Adrenal gland (tissue), 5 donors: ENCODE measurements around the gene DDX18.

Experiments
- CTCF ChIP-seq, 6 experiments: fragments of 450-650 bp in 4 of 6; fragments of 200-600 bp in 2 of 6; sonication (generic) in 1 of 6; IDR thresholded peaks; 1 replicate in 5 of 6; 2 replicates in 1 of 6; pipeline versions ENCODE4 v1.5.1 to v1.8.0; 2016 to 2021; ENCODE audit warnings: antibody characterized with exemption in 6 of 6, mild to moderate bottlenecking in 2 of 6, moderate library complexity in 1 of 6
- POLR2A ChIP-seq, 2 donors: fragments of 450-650 bp; IDR thresholded peaks; one replicate each; pipeline ENCODE4 v1.6.1; 2017; ENCODE audit warnings: antibody characterized with exemption in 2 of 2, mild to moderate bottlenecking in 2 of 2, moderate library complexity in 1 of 2
- donor health status: DM: no; HTN: no; CAD: no.

- TF ChIP-seq CTCF (IDR thresholded peaks at IDR 0.05) (no peak), POLR2A (IDR thresholded peaks at IDR 0.05) (no peak)
Observed at GRCh38 chr2:117858892-117859531, 44.5 kb downstream of the DDX18 start.
